BJ (cell line): ENCODE data around the gene KIAA0319L. TPM values are rescaled to one million over a fixed set of nuclear protein-coding genes. Genes with fewer than 3 reads are reported as not detected.

ENCODE experiments used
- CTCF ChIA-PET: fragments of 350-600 bp; formaldehyde crosslinking; extraction: SDS; loops from one replicate; lab custom pipeline; 2021; ENCODE audit warnings: antibody characterized with exemption, inconsistent platforms; lab: Yijun Ruan, JAX
- POLR2A ChIA-PET: fragments of 300-600 bp; sonication (Branson Sonifier 250); formaldehyde crosslinking; extraction: SDS; loops from one replicate; lab custom pipeline; 2021; ENCODE audit warnings: antibody characterized with exemption; lab: Charles Lee
- DNase-seq: peaks from one replicate; pipeline ENCODE4 v3.0.0-alpha.2; 2011; ENCODE audit warnings: low read depth
- H3K27me3 ChIP-seq: 2 replicates; pipeline ENCODE4 v1.6.0; 2011; ENCODE audit warnings: low read length; ENCODE audit not compliant: control insufficient read depth, insufficient read depth
- H3K36me3 ChIP-seq: 2 replicates; pipeline ENCODE4 v1.5.1; 2011; ENCODE audit warnings: low read length; ENCODE audit not compliant: control insufficient read depth, insufficient read depth
- H3K4me3 ChIP-seq: 2 replicates; pipeline ENCODE4 v1.5.1; 2011; ENCODE audit warnings: low read depth, mild to moderate bottlenecking, control low read depth, low read length
- CTCF ChIP-seq: IDR thresholded peaks from 2 replicates; pipeline ENCODE4 v1.5.1; 2011; ENCODE audit warnings: low read depth, mild to moderate bottlenecking, control low read depth, inconsistent platforms, low read length, moderate library complexity; ENCODE audit not compliant: insufficient read depth
- polyA plus RNA-seq: library from polyadenylated mRNA; depleted of rRNA; stranded (reverse); fragments of >200 nt; gene quantifications from 2 replicates; pipeline ENCODE4 v1.2.3, GENCODE V29; 2011

Gene KIAA0319L
- polyA plus RNA-seq, 1 experiment, result 36.3 TPM

- CTCF ChIA-PET, result interaction anchor here (0.7 to 9.2 kb wide), 5 partner anchors 16 to 272 kb away, joined by 3 to 161 read pairs (median 6); partner anchors contain the start of genes KIAA0319L and NCDN
- no peak for DNase-seq
- peak; percentile 41 for TF ChIP-seq CTCF
- H3K4me3 ChIP-seq, result no peak overlapping the region
- POLR2A ChIA-PET, result no interaction called here
- H3K27me3 ChIP-seq, result no peaks in the 10 kb centered on the region
- H3K36me3 ChIP-seq, result peaks cover 5% of the 10 kb centered on the region
Measured at GRCh38 chr1:35454616-35455015, 102.6 kb downstream of the KIAA0319L start.

- Histone ChIP-seq H3K27me3 (no peaks in the 10 kb centered on the region), H3K4me3 (no peak overlapping the region), H3K36me3 (peaks cover 5% of the 10 kb centered on the region)
- no peak for DNase-seq
- CTCF ChIA-PET, result interaction anchor here (1.2 to 9.2 kb wide), 5 partner anchors 16 to 273 kb away, joined by 4 to 161 read pairs (median 31); partner anchors contain the start of genes KIAA0319L and NCDN
- POLR2A ChIA-PET, result no interaction called here
- no peak for TF ChIP-seq CTCF
Measured at GRCh38 chr1:35454176-35454575, 103.0 kb downstream of the KIAA0319L start.

- H3K4me3 ChIP-seq, result no peak overlapping the region
- no peak for DNase-seq
- no peaks in the 10 kb centered on the region for H3K27me3 ChIP-seq
- TF ChIP-seq CTCF, result no peak
- H3K36me3 ChIP-seq, result peaks cover 5% of the 10 kb centered on the region
- POLR2A ChIA-PET, result no interaction called here
- CTCF ChIA-PET, result interaction anchor here (0.7 to 9.2 kb wide), 8 partner anchors 77 to 274 kb away, joined by 5 to 161 read pairs (median 23); partner anchors contain the start of genes KIAA0319L and NCDN
Measured at GRCh38 chr1:35453031-35453430, 104.2 kb downstream of the KIAA0319L start.

- POLR2A ChIA-PET, result no interaction called here
- DNase-seq, result peak; percentile 36
- CTCF ChIA-PET, result interaction anchor here (0.7 to 9.2 kb wide), 25 partner anchors 8 to 323 kb away, joined by 3 to 161 read pairs (median 5); partner anchors contain the start of genes KIAA0319L and NCDN
- peak; percentile 22; the same call in 1 of the 2 replicates for TF ChIP-seq CTCF
- peaks cover 8% of the 10 kb centered on the region for H3K36me3 ChIP-seq
- H3K27me3 ChIP-seq, result no peaks in the 10 kb centered on the region
- no peak overlapping the region for H3K4me3 ChIP-seq
Measured at GRCh38 chr1:35452106-35452774, 105.0 kb downstream of the KIAA0319L start.

- H3K4me3 ChIP-seq, result no peak overlapping the region
- peak; percentile 87 for TF ChIP-seq CTCF
- no peaks in the 10 kb centered on the region for H3K27me3 ChIP-seq
- ChIA-PET POLR2A (interaction anchor here (0.5 to 0.8 kb wide), 3 partner anchors 16 to 114 kb away, joined by 3 to 5 read pairs (median 3); no protein-coding TSS in a partner anchor), CTCF (interaction anchor here (0.6 to 9.2 kb wide), 31 partner anchors 9 to 371 kb away, joined by 3 to 161 read pairs (median 5); partner anchors contain the start of genes KIAA0319L, NCDN and ZMYM1)
- DNase-seq, result no peak
- peaks cover 8% of the 10 kb centered on the region for H3K36me3 ChIP-seq
Measured at GRCh38 chr1:35451125-35451528, 106.1 kb downstream of the KIAA0319L start.
